Progenitor cell of endocrine pancreas (in vitro differentiated cells): ENCODE data around the gene DGKQ. TPM values are rescaled to one million over a fixed set of nuclear protein-coding genes. Genes with fewer than 3 reads are reported as not detected.

Experiments used
- DNase-seq: peaks from one replicate; pipeline ENCODE4 v3.0.0; 2021; ENCODE audit warnings: low spot score; ENCODE audit not compliant: unreplicated experiment
- H3K27ac Mint-ChIP-seq: 2 replicates; pipeline ENCODE4 v1.8.0; 2021; ENCODE audit warnings: mild to moderate bottlenecking, moderate library complexity, mixed read lengths
- H3K27me3 Mint-ChIP-seq: 2 replicates; pipeline ENCODE4 v1.8.0; 2021; ENCODE audit warnings: mixed read lengths
- H3K36me3 Mint-ChIP-seq: 2 replicates; pipeline ENCODE4 v1.8.0; 2022; ENCODE audit warnings: mixed read lengths; ENCODE audit not compliant: insufficient read depth
- H3K4me1 Mint-ChIP-seq: 2 replicates; pipeline ENCODE4 v1.8.0; 2021; ENCODE audit warnings: low read depth, mixed read lengths
- H3K4me3 Mint-ChIP-seq: 2 replicates; pipeline ENCODE4 v1.8.0; 2021; ENCODE audit warnings: low read depth, mild to moderate bottlenecking, moderate library complexity, mixed read lengths
- H3K9me3 Mint-ChIP-seq: 2 replicates; pipeline ENCODE4 v1.8.0; 2021; ENCODE audit warnings: low read depth, mixed read lengths
- CTCF ChIP-seq: fragments of 200-600 bp; sonication (generic); IDR thresholded peaks from one replicate; pipeline ENCODE4 v1.5.0; 2021; ENCODE audit warnings: antibody characterized with exemption, mild to moderate bottlenecking; ENCODE audit not compliant: unreplicated experiment
- total RNA-seq: library from RNA; stranded (reverse); gene quantifications from 2 replicates; pipeline ENCODE4 v1.2.1, GENCODE V29; 2021

The DGKQ gene
- total RNA-seq, 1 donor from 2014 or later: 24.9 TPM

- H3K27ac Mint-ChIP-seq: no peak overlapping the region
- TF ChIP-seq CTCF: no peak
- no peak overlapping the region for H3K4me3 Mint-ChIP-seq
- no peaks in the 10 kb centered on the region for H3K4me1 Mint-ChIP-seq
- H3K36me3 Mint-ChIP-seq: peaks cover 1% of the 10 kb centered on the region
- H3K9me3 Mint-ChIP-seq: no peaks in the 10 kb centered on the region
- no peaks in the 10 kb centered on the region for H3K27me3 Mint-ChIP-seq
- DNase-seq: no peak
Measured at GRCh38 chr4:957581-958313, 15.6 kb downstream of the DGKQ start.

- Mint-ChIP-seq H3K27ac (no peak overlapping the region), H3K4me3 (no peak overlapping the region), H3K9me3 (no peaks in the 10 kb centered on the region), H3K27me3 (no peaks in the 10 kb centered on the region), H3K4me1 (no peaks in the 10 kb centered on the region), H3K36me3 (peaks cover 1% of the 10 kb centered on the region)
- TF ChIP-seq CTCF: no peak
- DNase-seq: no peak
Measured at GRCh38 chr4:957231-957580, 16.2 kb downstream of the DGKQ start.

DNA sequence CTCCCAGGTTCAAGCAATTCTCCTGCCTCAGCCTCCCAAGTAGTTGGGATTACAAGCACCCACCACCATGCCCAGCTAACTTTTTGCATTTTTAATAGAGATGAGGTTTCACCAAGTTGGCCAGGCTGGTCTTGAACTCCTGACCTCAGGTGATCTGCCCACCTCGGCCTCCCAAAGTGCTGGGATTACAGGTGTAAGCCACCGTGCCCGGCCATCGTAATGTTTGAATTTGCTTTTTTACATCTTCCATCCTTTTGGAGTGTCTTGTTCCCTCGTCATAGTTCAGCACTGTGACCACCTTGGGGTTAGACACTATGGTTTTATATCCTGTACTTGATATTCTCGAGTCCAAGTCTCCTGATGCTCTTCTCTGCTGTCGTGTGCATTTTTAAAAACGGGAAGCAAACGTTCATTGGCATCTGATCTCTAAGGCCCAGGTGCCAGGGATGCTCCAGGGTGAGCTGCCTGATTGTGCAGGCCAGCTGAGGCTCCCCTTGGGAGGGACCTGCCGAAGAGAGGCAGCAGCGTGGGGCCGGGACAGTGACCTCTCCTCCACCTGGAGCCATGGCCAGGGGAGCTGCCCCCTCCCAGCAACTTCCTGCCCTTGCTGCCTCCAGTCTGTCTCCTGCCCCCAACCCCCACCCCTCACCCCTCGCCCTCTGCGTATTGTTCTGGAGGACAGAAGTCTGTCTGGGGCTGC is 16.7 kb downstream of the DGKQ start:
- no peaks in the 10 kb centered on the region for H3K9me3 Mint-ChIP-seq
- H3K27ac Mint-ChIP-seq: no peak overlapping the region
- H3K36me3 Mint-ChIP-seq: peaks cover 1% of the 10 kb centered on the region
- no peak for TF ChIP-seq CTCF
- DNase-seq: no peak
- no peak overlapping the region for H3K4me3 Mint-ChIP-seq
- H3K27me3 Mint-ChIP-seq: no peaks in the 10 kb centered on the region
- H3K4me1 Mint-ChIP-seq: no peaks in the 10 kb centered on the region

- Mint-ChIP-seq H3K4me3 (no peak overlapping the region), H3K36me3 (peaks cover 1% of the 10 kb centered on the region), H3K27ac (no peak overlapping the region), H3K9me3 (no peaks in the 10 kb centered on the region), H3K27me3 (no peaks in the 10 kb centered on the region), H3K4me1 (no peaks in the 10 kb centered on the region)
- DNase-seq: no peak
- TF ChIP-seq CTCF: no peak
Measured at GRCh38 chr4:955931-956381, 17.4 kb downstream of the DGKQ start.

- TF ChIP-seq CTCF: no peak
- Mint-ChIP-seq H3K36me3 (peaks cover 1% of the 10 kb centered on the region), H3K27ac (no peak overlapping the region), H3K27me3 (no peaks in the 10 kb centered on the region), H3K9me3 (no peaks in the 10 kb centered on the region), H3K4me3 (no peak overlapping the region), H3K4me1 (no peaks in the 10 kb centered on the region)
- DNase-seq: no peak
Measured at GRCh38 chr4:955161-955921, 18.0 kb downstream of the DGKQ start.
